ENCODE results near the gene OR4K17. TPM values are rescaled to one million over a fixed set of nuclear protein-coding genes. Genes with fewer than 3 reads are reported as not detected.
"Not testable (repeated sequence)": the region's sequence is repeated elsewhere in the genome, so short reads cannot be mapped to it uniquely, and the experiment has no call there.

The OR4K17 gene
- total RNA-seq (not detected), total RNA-seq (0 to 0.07 (median 0) reads per million in 29 experiments)
- not detected for total RNA-seq (2013)

GRCh38 chr14:20110438-20110837 is at the start of gene OR4K17:
Gene OR4K17 (plus strand): TSS chr14:20110739. CDS start chr14:20117500, 6,761 bp downstream.
- Mint-ChIP-seq H3K27ac (no peak within 1 kb of the TSS), H3K36me3 (no peaks in the 10 kb centered on the region), H3K9me3 (peaks cover 0 to 5% (median 5%) of the 10 kb centered on the region in 3 donors), H3K27me3 (peaks cover 3 to 14% of the 10 kb centered on the region in 2 donors), H3K4me3 (no peak within 1 kb of the TSS), H3K4me1 (no peaks in the 10 kb centered on the region)
- H3K27ac ChIP-seq (ENCODE audit: low read length) = no peak within 1 kb of the TSS
- no peaks in the 10 kb centered on the region for H3K4me1 ChIP-seq (ENCODE audit: control insufficient read depth in 1 of 2, extremely low read depth in 1 of 2, insufficient read depth in 2 of 2, low read length in 2 of 2)
- ATAC-seq (replicated peaks in 1 of 4) = no peak
- peaks cover 2% of the 10 kb centered on the region for H3K9me3 ChIP-seq
- POLR2A ChIA-PET = no interaction called here
- no peaks in the 10 kb centered on the region for H3K27me3 ChIP-seq (replicated peaks in 1 of 2; ENCODE audit: control insufficient read depth in 2 of 2, extremely low read depth in 1 of 2, insufficient read depth in 2 of 2, low read length in 1 of 2)
- no peak within 1 kb of the TSS for H3K4me3 ChIP-seq (ENCODE audit: control insufficient read depth in 1 of 2, extremely low read depth in 1 of 2, low read length in 1 of 2)
- CTCF ChIA-PET = no interaction called here
- no peaks in the 10 kb centered on the region for H3K36me3 ChIP-seq (ENCODE audit: control insufficient read depth in 2 of 2, extremely low read depth in 1 of 2, insufficient read depth in 1 of 2, low read length in 1 of 2)
- WGBS (ENCODE audit: insufficient coverage) = 40% methylated on average over 2 of the region's 3 CpGs
- DNase-seq = no peak

GRCh38 chr14:20092050-20092449 is 18.5 kb upstream of the OR4K17 start:
- Mint-ChIP-seq H3K36me3 (no peaks in the 10 kb centered on the region), H3K27ac (no peak overlapping the region), H3K4me1 (peaks cover 0 to 2% (median 0%) of the 10 kb centered on the region in 3 donors), H3K9me3 (no peaks in the 10 kb centered on the region), H3K4me3 (no peak overlapping the region), H3K27me3 (peaks cover 0 to 3% of the 10 kb centered on the region in 2 donors)
- H3K27ac ChIP-seq (ENCODE audit: low read length) = no peak overlapping the region
- ChIA-PET CTCF (no interaction called here), POLR2A (no interaction called here)
- H3K4me1 ChIP-seq (ENCODE audit: control insufficient read depth in 1 of 2, extremely low read depth in 1 of 2, insufficient read depth in 2 of 2, low read length in 2 of 2) = no peaks in the 10 kb centered on the region
- no peaks in the 10 kb centered on the region for H3K27me3 ChIP-seq (replicated peaks in 1 of 2; ENCODE audit: control insufficient read depth in 2 of 2, extremely low read depth in 1 of 2, insufficient read depth in 2 of 2, low read length in 1 of 2)
- H3K36me3 ChIP-seq (ENCODE audit: control insufficient read depth in 2 of 2, extremely low read depth in 1 of 2, insufficient read depth in 1 of 2, low read length in 1 of 2) = no peaks in the 10 kb centered on the region
- H3K4me3 ChIP-seq (ENCODE audit: control insufficient read depth in 1 of 2, extremely low read depth in 1 of 2, low read length in 1 of 2) = no peak overlapping the region
- DNase-seq (no peak), ATAC-seq (replicated peaks in 1 of 4) (no peak)
- no peaks in the 10 kb centered on the region for H3K9me3 ChIP-seq
- WGBS (ENCODE audit: insufficient coverage) = 41% methylated on average over 3 of the region's 4 CpGs

GRCh38 chr14:20093442-20093841 is 17.1 kb upstream of the OR4K17 start:
- Mint-ChIP-seq H3K9me3 (no peaks in the 10 kb centered on the region), H3K4me3 (no peak overlapping the region), H3K27ac (no peak overlapping the region), H3K36me3 (no peaks in the 10 kb centered on the region), H3K4me1 (peaks cover 0 to 2% (median 0%) of the 10 kb centered on the region in 3 donors), H3K27me3 (peaks cover 0 to 3% of the 10 kb centered on the region in 2 donors)
- ATAC-seq (replicated peaks in 1 of 4) = no peak
- CTCF ChIA-PET = no interaction called here
- Histone ChIP-seq H3K27ac (ENCODE audit: low read length) (no peak overlapping the region), H3K27me3 (replicated peaks in 1 of 2; ENCODE audit: control insufficient read depth in 2 of 2, extremely low read depth in 1 of 2, insufficient read depth in 2 of 2, low read length in 1 of 2) (no peaks in the 10 kb centered on the region), H3K4me3 (ENCODE audit: control insufficient read depth in 1 of 2, extremely low read depth in 1 of 2, low read length in 1 of 2) (no peak overlapping the region), H3K9me3 (no peaks in the 10 kb centered on the region), H3K4me1 (ENCODE audit: control insufficient read depth in 1 of 2, extremely low read depth in 1 of 2, insufficient read depth in 2 of 2, low read length in 2 of 2) (no peaks in the 10 kb centered on the region), H3K36me3 (ENCODE audit: control insufficient read depth in 2 of 2, extremely low read depth in 1 of 2, insufficient read depth in 1 of 2, low read length in 1 of 2) (no peaks in the 10 kb centered on the region)
- no peak for DNase-seq
- POLR2A ChIA-PET = no interaction called here
- WGBS (ENCODE audit: insufficient coverage) = no CpG with 5 or more reads among the region's 4 CpGs

- H3K9me3 Mint-ChIP-seq; H3K27me3 ChIP-seq (replicated peaks in 1 of 2; ENCODE audit: control insufficient read depth in 2 of 2, extremely low read depth in 1 of 2, insufficient read depth in 2 of 2, low read length in 1 of 2); H3K36me3 ChIP-seq (ENCODE audit: control insufficient read depth in 2 of 2, extremely low read depth in 1 of 2, insufficient read depth in 1 of 2, low read length in 1 of 2); H3K27ac Mint-ChIP-seq; H3K4me3 Mint-ChIP-seq; H3K9me3 ChIP-seq; CTCF ChIA-PET; H3K4me1 Mint-ChIP-seq; H3K27ac ChIP-seq (ENCODE audit: low read length); POLR2A ChIA-PET; H3K4me3 ChIP-seq (ENCODE audit: control insufficient read depth in 1 of 2, extremely low read depth in 1 of 2, low read length in 1 of 2); H3K36me3 Mint-ChIP-seq; ATAC-seq (replicated peaks in 1 of 4); DNase-seq; H3K4me1 ChIP-seq (ENCODE audit: control insufficient read depth in 1 of 2, extremely low read depth in 1 of 2, insufficient read depth in 2 of 2, low read length in 2 of 2): not testable (repeated sequence)
- WGBS (ENCODE audit: insufficient coverage) = 95% methylated on average over 14 of the region's 32 CpGs
- peaks cover 3 to 25% of the 10 kb centered on the region in 2 donors for H3K27me3 Mint-ChIP-seq
Observed at GRCh38 chr14:20098926-20099770, 11.4 kb upstream of the OR4K17 start.

GRCh38 chr14:20112321-20112720 is 1.8 kb downstream of the OR4K17 start:
- no peaks in the 10 kb centered on the region for H3K4me1 Mint-ChIP-seq
- Histone ChIP-seq H3K27me3 (replicated peaks in 1 of 2; ENCODE audit: control insufficient read depth in 2 of 2, extremely low read depth in 1 of 2, insufficient read depth in 2 of 2, low read length in 1 of 2) (no peaks in the 10 kb centered on the region), H3K9me3 (peaks cover 2% of the 10 kb centered on the region), H3K36me3 (ENCODE audit: control insufficient read depth in 2 of 2, extremely low read depth in 1 of 2, insufficient read depth in 1 of 2, low read length in 1 of 2) (no peaks in the 10 kb centered on the region), H3K4me1 (ENCODE audit: control insufficient read depth in 1 of 2, extremely low read depth in 1 of 2, insufficient read depth in 2 of 2, low read length in 2 of 2) (no peaks in the 10 kb centered on the region), H3K4me3 (ENCODE audit: control insufficient read depth in 1 of 2, extremely low read depth in 1 of 2, low read length in 1 of 2) (no peak overlapping the region), H3K27ac (ENCODE audit: low read length) (no peak overlapping the region)
- ChIA-PET CTCF (no interaction called here), POLR2A (no interaction called here)
- peaks cover 0 to 3% (median 2%) of the 10 kb centered on the region in 3 donors for H3K9me3 Mint-ChIP-seq
- ATAC-seq (replicated peaks in 1 of 4) = no peak
- no peaks in the 10 kb centered on the region for H3K36me3 Mint-ChIP-seq
- H3K4me3 Mint-ChIP-seq = no peak overlapping the region
- H3K27ac Mint-ChIP-seq = no peak overlapping the region
- DNase-seq = no peak
- H3K27me3 Mint-ChIP-seq = peaks cover 3 to 14% of the 10 kb centered on the region in 2 donors
- no CpG with 5 or more reads among the region's 3 CpGs for whole genome bisulfite sequencing (ENCODE audit: insufficient coverage)

- H3K9me3 ChIP-seq = peaks cover 2% of the 10 kb centered on the region
- CTCF ChIA-PET = no interaction called here
- no CpG with 5 or more reads among the region's 1 CpG for WGBS (ENCODE audit: insufficient coverage)
- H3K27me3 ChIP-seq (replicated peaks in 1 of 2; ENCODE audit: control insufficient read depth in 2 of 2, extremely low read depth in 1 of 2, insufficient read depth in 2 of 2, low read length in 1 of 2) = peaks cover 0 to 5% of the 10 kb centered on the region in 2 experiments
- no peaks in the 10 kb centered on the region for H3K36me3 ChIP-seq (ENCODE audit: control insufficient read depth in 2 of 2, extremely low read depth in 1 of 2, insufficient read depth in 1 of 2, low read length in 1 of 2)
- no peak overlapping the region for H3K4me3 ChIP-seq (ENCODE audit: control insufficient read depth in 1 of 2, extremely low read depth in 1 of 2, low read length in 1 of 2)
- Mint-ChIP-seq H3K9me3 (peaks cover 21 to 32% (median 23%) of the 10 kb centered on the region in 3 donors), H3K27ac (no peak overlapping the region), H3K36me3 (no peaks in the 10 kb centered on the region), H3K4me1 (no peaks in the 10 kb centered on the region), H3K27me3 (peaks cover 15 to 19% of the 10 kb centered on the region in 2 donors), H3K4me3 (no peak overlapping the region)
- DNase-seq (no peak), ATAC-seq (replicated peaks in 1 of 4) (no peak)
- no peak overlapping the region for H3K27ac ChIP-seq (ENCODE audit: low read length)
- no peaks in the 10 kb centered on the region for H3K4me1 ChIP-seq (ENCODE audit: control insufficient read depth in 1 of 2, extremely low read depth in 1 of 2, insufficient read depth in 2 of 2, low read length in 2 of 2)
- POLR2A ChIA-PET = no interaction called here
Observed at GRCh38 chr14:20116748-20117147, 6.2 kb downstream of the OR4K17 start.
